Measurements from ENCODE around the gene L3MBTL4.

Gene L3MBTL4

DNA sequence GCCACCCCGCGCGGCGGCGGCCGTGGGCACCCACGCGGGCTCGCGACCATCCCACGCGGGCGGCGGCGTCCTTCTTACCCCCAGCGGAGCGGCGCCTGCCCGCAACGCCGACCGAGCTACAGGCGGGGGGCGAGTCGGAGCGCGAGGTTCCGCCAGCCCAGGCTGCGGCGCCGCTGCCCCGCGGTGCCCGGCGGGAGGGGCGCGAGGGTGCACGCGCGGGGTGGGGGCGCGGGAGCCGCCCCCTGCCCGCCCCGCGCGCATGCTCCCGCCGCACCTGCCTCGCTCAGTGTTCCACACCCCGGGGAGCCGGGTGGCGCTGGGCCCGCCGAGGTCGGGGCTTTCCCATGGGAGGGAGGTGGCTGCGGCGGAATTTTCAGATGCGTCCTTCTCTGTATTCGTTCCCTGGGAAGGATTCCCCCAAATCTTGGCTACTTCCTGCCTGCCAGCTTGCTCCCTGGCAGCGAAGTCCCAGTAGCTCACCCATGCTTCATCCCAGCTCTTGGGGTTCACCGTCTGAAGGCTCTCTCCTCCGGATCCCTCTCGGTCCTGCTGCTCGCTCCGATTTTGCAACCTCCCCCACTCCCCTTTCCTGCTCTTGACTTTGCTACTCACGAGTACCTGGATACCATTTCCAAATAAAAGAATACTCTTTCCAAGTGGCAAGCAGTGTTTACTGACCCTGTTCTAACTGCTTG, at the start of gene L3MBTL4:
TSS of gene L3MBTL4 (minus strand) at position 189 of the 695 bp plus-strand sequence. CDS start 103,286 bp downstream, outside the sequence.
- Histone ChIP-seq H3K27ac (ENCODE audit: low read length) (peak within 1 kb of the TSS; percentile 56), H3K4me3 (ENCODE audit: low read depth in 1 of 2, low read length in 2 of 2) (peak within 1 kb of the TSS; percentile 75 to 88), H3K27me3 (ENCODE audit: low read depth, low read length) (no peaks in the 10 kb centered on the region), H3K4me1 (ENCODE audit: control insufficient read depth in 1 of 2, insufficient read depth in 2 of 2, low read length in 2 of 2) (peaks cover 0 to 12% of the 10 kb centered on the region in 2 donors), H3K36me3 (ENCODE audit: control insufficient read depth in 1 of 2, insufficient read depth in 2 of 2, low read length in 2 of 2) (no peaks in the 10 kb centered on the region), H3K9me3 (ENCODE audit: control insufficient read depth in 1 of 2, low read length in 2 of 2) (no peaks in the 10 kb centered on the region)

GRCh38 chr18:6452194-6452593, 37.5 kb upstream of the L3MBTL4 start:
- no peaks in the 10 kb centered on the region for H3K27me3 ChIP-seq (ENCODE audit: low read depth, low read length)
- no peaks in the 10 kb centered on the region for H3K9me3 ChIP-seq (ENCODE audit: control insufficient read depth in 1 of 2, low read length in 2 of 2)
- H3K27ac ChIP-seq (ENCODE audit: low read length): no peak overlapping the region
- no peaks in the 10 kb centered on the region for H3K4me1 ChIP-seq (ENCODE audit: control insufficient read depth in 1 of 2, insufficient read depth in 2 of 2, low read length in 2 of 2)
- no peak overlapping the region for H3K4me3 ChIP-seq (ENCODE audit: low read depth in 1 of 2, low read length in 2 of 2)
- no peaks in the 10 kb centered on the region for H3K36me3 ChIP-seq (ENCODE audit: control insufficient read depth in 1 of 2, insufficient read depth in 2 of 2, low read length in 2 of 2)

- no peaks in the 10 kb centered on the region for H3K9me3 ChIP-seq (ENCODE audit: control insufficient read depth in 1 of 2, low read length in 2 of 2)
- no peaks in the 10 kb centered on the region for H3K27me3 ChIP-seq (ENCODE audit: low read depth, low read length)
- no peak overlapping the region for H3K27ac ChIP-seq (ENCODE audit: low read length)
- no peaks in the 10 kb centered on the region for H3K4me1 ChIP-seq (ENCODE audit: control insufficient read depth in 1 of 2, insufficient read depth in 2 of 2, low read length in 2 of 2)
- no peak overlapping the region for H3K4me3 ChIP-seq (ENCODE audit: low read depth in 1 of 2, low read length in 2 of 2)
- H3K36me3 ChIP-seq (ENCODE audit: control insufficient read depth in 1 of 2, insufficient read depth in 2 of 2, low read length in 2 of 2): no peaks in the 10 kb centered on the region
Observed at GRCh38 chr18:6449213-6449612, 34.5 kb upstream of the L3MBTL4 start.

- Histone ChIP-seq H3K27me3 (ENCODE audit: low read depth, low read length) (no peaks in the 10 kb centered on the region), H3K4me1 (ENCODE audit: control insufficient read depth in 1 of 2, insufficient read depth in 2 of 2, low read length in 2 of 2) (no peaks in the 10 kb centered on the region), H3K9me3 (ENCODE audit: control insufficient read depth in 1 of 2, low read length in 2 of 2) (no peaks in the 10 kb centered on the region), H3K4me3 (ENCODE audit: low read depth in 1 of 2, low read length in 2 of 2) (no peak overlapping the region), H3K27ac (ENCODE audit: low read length) (no peak overlapping the region), H3K36me3 (ENCODE audit: control insufficient read depth in 1 of 2, insufficient read depth in 2 of 2, low read length in 2 of 2) (no peaks in the 10 kb centered on the region)
Observed at GRCh38 chr18:6444466-6445228, 29.9 kb upstream of the L3MBTL4 start.

DNA sequence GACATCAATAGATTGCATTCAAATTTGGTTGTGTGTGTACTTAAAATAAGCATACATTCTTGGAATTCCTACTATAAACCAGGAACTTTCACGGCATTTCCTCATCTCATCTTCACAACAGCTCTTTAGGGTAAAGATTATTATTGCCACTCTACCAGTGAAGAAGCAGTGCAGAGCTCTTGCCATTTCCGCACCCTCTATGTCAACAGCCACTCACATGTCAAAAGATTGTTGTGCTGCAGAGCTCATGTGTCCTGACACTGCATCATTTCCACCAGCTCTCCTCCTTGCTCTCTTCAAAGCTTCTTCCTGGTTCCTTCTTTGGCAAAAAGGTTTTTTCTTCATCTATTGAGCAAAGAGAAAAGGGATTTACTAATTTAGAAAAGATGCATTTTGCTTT, 26.5 kb upstream of the L3MBTL4 start:
- H3K27me3 ChIP-seq (ENCODE audit: low read depth, low read length): no peaks in the 10 kb centered on the region
- no peaks in the 10 kb centered on the region for H3K36me3 ChIP-seq (ENCODE audit: control insufficient read depth in 1 of 2, insufficient read depth in 2 of 2, low read length in 2 of 2)
- H3K9me3 ChIP-seq (ENCODE audit: control insufficient read depth in 1 of 2, low read length in 2 of 2): no peaks in the 10 kb centered on the region
- H3K27ac ChIP-seq (ENCODE audit: low read length): no peak overlapping the region
- H3K4me1 ChIP-seq (ENCODE audit: control insufficient read depth in 1 of 2, insufficient read depth in 2 of 2, low read length in 2 of 2): no peaks in the 10 kb centered on the region
- no peak overlapping the region for H3K4me3 ChIP-seq (ENCODE audit: low read depth in 1 of 2, low read length in 2 of 2)

DNA sequence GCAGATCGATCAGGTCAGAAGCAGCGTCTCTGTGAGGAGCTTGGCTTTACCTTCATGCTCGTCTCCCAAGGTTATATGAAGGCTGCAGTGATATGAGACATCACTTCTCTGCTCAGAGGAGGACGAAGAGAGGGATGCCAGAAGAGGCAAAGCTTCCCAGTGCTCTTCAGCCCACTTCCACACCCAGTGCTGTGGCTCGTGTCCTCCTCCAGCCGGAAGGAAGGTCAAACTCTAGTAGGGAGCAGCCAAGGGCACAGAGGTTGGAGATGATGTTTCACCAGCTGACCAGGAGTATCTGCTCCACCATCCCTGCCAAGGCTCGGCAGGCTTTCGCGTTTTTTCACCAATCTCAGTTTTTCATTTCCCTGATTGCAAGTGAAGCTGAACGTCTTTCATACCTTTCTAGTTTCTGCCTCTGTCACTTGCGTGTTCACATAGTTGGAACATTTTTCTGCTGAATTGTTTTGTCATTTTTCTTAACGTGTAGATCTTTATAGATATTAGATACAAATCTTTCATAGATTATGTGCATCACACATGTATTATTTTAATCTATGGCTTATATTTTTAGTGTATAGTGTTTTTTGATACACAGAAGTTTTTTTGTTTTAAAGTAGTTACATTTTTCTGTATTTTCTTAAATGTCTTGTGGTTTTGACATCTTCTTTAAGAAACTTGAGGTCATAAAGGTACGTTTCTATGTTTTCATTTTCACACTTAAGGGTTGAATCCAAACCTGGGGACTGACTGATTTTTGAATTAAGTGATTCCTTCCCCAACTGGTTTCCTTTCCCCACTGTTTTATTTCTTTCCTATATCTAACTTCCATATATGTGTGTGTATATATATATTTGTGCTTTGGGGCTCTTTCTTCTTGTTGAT, 23.5 kb upstream of the L3MBTL4 start:
- Histone ChIP-seq H3K4me1 (ENCODE audit: control insufficient read depth in 1 of 2, insufficient read depth in 2 of 2, low read length in 2 of 2) (no peaks in the 10 kb centered on the region), H3K36me3 (ENCODE audit: control insufficient read depth in 1 of 2, insufficient read depth in 2 of 2, low read length in 2 of 2) (no peaks in the 10 kb centered on the region), H3K4me3 (ENCODE audit: low read depth in 1 of 2, low read length in 2 of 2) (no peak overlapping the region), H3K27ac (ENCODE audit: low read length) (no peak overlapping the region), H3K9me3 (ENCODE audit: control insufficient read depth in 1 of 2, low read length in 2 of 2) (no peaks in the 10 kb centered on the region), H3K27me3 (ENCODE audit: low read depth, low read length) (no peaks in the 10 kb centered on the region)

GRCh38 chr18:6435731-6436130, 21.0 kb upstream of the L3MBTL4 start:
- Histone ChIP-seq H3K4me1 (ENCODE audit: control insufficient read depth in 1 of 2, insufficient read depth in 2 of 2, low read length in 2 of 2) (no peaks in the 10 kb centered on the region), H3K9me3 (ENCODE audit: control insufficient read depth in 1 of 2, low read length in 2 of 2) (no peaks in the 10 kb centered on the region), H3K27me3 (ENCODE audit: low read depth, low read length) (no peaks in the 10 kb centered on the region), H3K36me3 (ENCODE audit: control insufficient read depth in 1 of 2, insufficient read depth in 2 of 2, low read length in 2 of 2) (no peaks in the 10 kb centered on the region), H3K4me3 (ENCODE audit: low read depth in 1 of 2, low read length in 2 of 2) (no peak overlapping the region), H3K27ac (ENCODE audit: low read length) (no peak overlapping the region)

DNA sequence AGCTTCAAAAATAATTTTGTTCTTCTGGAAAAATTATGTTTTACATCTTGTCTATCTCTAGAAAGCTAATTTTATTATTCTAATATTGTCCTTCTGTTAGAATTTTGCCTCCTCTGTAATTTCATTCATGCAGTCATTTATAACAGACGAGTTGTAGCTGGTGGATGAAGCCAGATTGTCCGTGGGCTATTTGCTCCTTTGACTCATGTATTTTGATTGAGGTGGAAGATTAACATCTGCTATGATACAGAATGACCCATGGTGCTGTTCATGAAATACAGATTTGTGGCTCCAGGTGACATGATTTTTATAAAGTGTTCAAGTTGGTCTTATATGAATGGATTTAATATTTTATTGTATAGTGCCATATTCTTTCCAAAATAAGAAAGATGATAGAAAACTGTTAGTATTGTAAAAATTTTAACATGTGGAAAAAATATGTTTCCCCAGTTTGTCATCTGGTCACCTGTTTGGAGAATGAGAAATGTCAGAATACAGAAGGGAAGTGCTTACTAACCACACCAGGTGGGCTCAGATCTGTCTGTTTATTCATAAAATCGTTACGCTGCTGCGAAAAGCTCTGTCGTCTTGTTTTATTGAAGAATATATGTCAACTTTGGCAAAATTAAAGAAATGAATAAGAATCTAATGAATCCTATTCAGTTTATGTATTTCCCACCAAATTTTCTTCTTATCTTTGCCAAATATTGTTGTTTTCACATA, 20.4 kb upstream of the L3MBTL4 start:
- H3K9me3 ChIP-seq (ENCODE audit: control insufficient read depth in 1 of 2, low read length in 2 of 2): no peaks in the 10 kb centered on the region
- no peak overlapping the region for H3K27ac ChIP-seq (ENCODE audit: low read length)
- no peaks in the 10 kb centered on the region for H3K4me1 ChIP-seq (ENCODE audit: control insufficient read depth in 1 of 2, insufficient read depth in 2 of 2, low read length in 2 of 2)
- no peaks in the 10 kb centered on the region for H3K36me3 ChIP-seq (ENCODE audit: control insufficient read depth in 1 of 2, insufficient read depth in 2 of 2, low read length in 2 of 2)
- H3K4me3 ChIP-seq (ENCODE audit: low read depth in 1 of 2, low read length in 2 of 2): no peak overlapping the region
- no peaks in the 10 kb centered on the region for H3K27me3 ChIP-seq (ENCODE audit: low read depth, low read length)

DNA sequence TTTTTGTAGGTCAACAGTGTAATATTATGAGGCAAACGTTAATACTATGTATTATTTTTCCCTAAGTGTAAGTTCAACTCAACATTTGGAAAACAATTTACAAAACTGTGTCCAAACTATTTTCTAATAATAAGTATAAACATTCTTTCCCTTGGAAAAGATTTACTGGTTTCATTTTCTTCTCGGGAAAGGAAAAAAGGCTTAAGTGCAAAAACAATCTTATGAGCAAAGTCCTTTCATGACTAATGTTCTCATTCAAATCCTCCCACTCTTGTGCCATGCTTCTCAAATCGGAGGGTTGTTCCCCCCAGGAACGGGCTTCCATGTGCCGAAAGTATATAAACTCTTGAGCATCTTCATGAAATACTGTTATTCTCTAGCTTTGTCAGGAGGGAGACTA, 19.8 kb upstream of the L3MBTL4 start:
- H3K9me3 ChIP-seq (ENCODE audit: control insufficient read depth in 1 of 2, low read length in 2 of 2): no peaks in the 10 kb centered on the region
- H3K27ac ChIP-seq (ENCODE audit: low read length): no peak overlapping the region
- H3K4me3 ChIP-seq (ENCODE audit: low read depth in 1 of 2, low read length in 2 of 2): no peak overlapping the region
- no peaks in the 10 kb centered on the region for H3K4me1 ChIP-seq (ENCODE audit: control insufficient read depth in 1 of 2, insufficient read depth in 2 of 2, low read length in 2 of 2)
- no peaks in the 10 kb centered on the region for H3K36me3 ChIP-seq (ENCODE audit: control insufficient read depth in 1 of 2, insufficient read depth in 2 of 2, low read length in 2 of 2)
- no peaks in the 10 kb centered on the region for H3K27me3 ChIP-seq (ENCODE audit: low read depth, low read length)

- no peaks in the 10 kb centered on the region for H3K4me1 ChIP-seq (ENCODE audit: control insufficient read depth in 1 of 2, insufficient read depth in 2 of 2, low read length in 2 of 2)
- no peaks in the 10 kb centered on the region for H3K36me3 ChIP-seq (ENCODE audit: control insufficient read depth in 1 of 2, insufficient read depth in 2 of 2, low read length in 2 of 2)
- H3K4me3 ChIP-seq (ENCODE audit: low read depth in 1 of 2, low read length in 2 of 2): no peak overlapping the region
- no peaks in the 10 kb centered on the region for H3K27me3 ChIP-seq (ENCODE audit: low read depth, low read length)
- no peaks in the 10 kb centered on the region for H3K9me3 ChIP-seq (ENCODE audit: control insufficient read depth in 1 of 2, low read length in 2 of 2)
- H3K27ac ChIP-seq (ENCODE audit: low read length): no peak overlapping the region
Observed at GRCh38 chr18:6431659-6432318, 17.1 kb upstream of the L3MBTL4 start.

Data from muscle layer of duodenum (tissue), 2 donors.